Stimulated activated CD8-positive, alpha-beta memory T cell treated with anti-CD3 and anti-CD28 coated beads, Interleukin-15, amount 100 ng/mL, for 4 hours (primary cell): ENCODE measurements around the gene SHKBP1.

ENCODE experiments used
- DNase-seq, 2 donors: peaks; one replicate each; pipeline ENCODE4 v3.0.0-alpha.2; 2020; ENCODE audit warnings: low read depth in 2 of 2

The SHKBP1 gene

DNA sequence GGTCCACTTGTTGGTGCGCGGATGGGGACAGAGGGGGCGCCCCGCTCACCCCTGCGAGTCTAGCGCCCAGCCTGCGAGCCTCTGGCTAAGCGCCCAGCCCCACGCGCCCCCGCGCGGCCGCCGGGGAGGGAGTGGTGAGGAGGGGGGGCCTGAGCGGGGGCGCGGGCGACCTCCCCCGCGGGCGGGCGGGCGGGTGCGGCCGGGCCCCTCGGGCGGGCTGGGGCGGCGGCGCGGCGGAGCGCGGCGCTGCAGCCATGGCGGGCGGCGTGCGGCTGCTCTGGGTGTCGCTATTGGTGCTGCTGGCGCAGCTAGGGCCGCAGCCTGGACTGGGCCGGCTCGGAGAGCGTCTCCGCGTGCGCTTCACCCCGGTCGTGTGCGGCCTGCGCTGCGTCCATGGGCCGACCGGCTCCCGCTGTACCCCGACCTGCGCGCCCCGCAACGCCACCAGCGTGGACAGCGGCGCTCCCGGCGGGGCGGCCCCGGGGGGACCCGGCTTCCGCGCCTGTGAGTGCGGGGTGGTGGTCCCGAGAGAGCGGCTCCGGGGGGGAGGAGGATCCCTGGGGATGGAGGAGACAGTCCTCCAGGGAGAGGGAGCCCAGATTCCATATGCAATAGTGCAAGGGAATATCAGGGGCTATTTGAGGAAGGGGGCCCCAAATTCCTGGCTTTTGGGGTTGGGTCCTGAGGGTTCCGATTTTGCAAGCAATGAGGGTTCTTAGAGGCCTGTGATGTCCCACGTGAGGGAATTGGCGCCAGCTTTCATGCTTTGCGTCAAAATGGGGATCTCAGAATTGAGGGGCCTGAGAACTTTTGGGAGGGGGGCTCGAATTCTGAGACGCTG, 24.7 kb downstream of the SHKBP1 start, which contains the start of gene LTBP4:
Gene LTBP4, plus strand, starts transcription at position 236 of the 841 bp plus-strand sequence. Its CDS starts 19 bp downstream, at position 255.
- no peak for DNase-seq

DNA sequence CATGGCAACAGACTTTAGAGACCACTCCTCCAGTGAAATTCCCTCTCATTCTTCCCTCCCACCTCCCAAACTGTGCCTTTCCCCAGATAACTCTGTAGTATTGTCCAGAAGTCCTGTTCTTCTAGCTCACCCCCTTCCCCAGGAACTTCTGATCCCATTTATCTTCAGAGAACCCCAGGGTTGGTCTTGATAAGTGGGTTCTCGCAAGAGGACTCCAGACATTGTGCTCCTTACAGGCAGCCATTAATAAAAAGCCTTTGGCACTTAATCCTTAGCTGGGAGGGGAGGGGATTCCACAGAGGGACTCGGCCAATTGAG, 26.4 kb downstream of the SHKBP1 start:
- no peak for DNase-seq

DNA sequence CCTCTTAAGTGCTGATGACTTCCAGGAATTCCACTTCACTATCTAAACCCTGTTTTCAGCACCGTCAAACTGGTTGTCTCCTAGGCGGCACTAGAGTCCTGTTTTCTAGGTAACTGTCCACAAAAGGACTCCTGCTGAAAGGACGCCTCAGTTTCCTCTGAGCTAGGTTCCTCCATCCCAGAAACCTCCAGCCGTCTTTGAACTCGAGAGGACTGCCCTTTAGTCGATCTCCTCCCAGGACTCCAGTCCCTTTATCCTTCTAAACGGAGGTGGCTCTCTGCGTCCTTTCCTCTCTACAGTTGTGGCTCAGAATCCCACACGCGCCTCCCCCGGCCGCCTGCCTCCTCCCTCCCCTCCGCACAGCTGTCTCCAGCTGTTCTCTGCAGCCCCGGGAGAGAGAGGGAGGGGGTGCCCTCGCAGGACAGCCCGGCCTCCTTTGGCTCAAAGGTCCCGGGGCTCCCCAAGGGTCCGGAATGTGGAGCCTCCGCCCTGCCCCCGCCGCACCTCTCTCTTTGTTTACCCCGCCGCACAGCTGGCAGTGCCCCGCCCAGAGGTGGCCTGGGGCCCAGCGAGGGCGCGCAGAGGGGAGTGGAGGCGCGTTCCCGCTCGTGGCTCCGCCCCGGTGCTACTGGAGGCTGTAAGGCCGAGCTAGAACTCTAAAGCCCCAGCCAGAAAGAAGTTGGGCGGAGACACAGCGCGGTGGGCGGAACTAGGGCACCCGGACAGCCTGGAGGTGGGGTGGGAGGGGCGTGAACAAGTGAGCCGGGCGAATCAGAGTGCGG, 26.9 kb downstream of the SHKBP1 start:
- peak; percentile 90 to 96 for DNase-seq

DNA sequence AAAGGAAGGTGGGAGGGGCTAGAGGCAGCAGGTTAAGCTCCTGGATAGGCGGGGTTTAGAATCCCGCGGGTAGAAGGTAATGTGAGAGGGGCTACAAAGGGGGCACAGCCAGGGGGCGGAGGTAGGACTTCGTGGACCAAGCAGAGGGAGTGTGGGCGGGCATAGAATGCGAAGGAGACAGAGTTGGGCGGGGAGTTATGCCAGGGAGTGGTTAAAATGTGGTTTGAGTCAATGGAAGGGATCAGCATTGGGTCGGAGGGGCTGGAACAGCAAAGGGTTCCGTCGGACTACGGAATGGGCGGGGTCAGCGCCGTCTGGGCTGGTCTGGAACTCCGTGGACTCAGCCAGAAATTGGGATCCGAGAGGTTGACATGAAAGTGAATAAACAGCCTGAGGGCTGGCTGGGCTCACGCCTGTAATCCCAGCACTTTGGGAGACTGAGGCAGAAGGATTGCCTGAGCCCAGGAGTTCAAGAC, 27.5 kb downstream of the SHKBP1 start:
- DNase-seq, result no peak

DNA sequence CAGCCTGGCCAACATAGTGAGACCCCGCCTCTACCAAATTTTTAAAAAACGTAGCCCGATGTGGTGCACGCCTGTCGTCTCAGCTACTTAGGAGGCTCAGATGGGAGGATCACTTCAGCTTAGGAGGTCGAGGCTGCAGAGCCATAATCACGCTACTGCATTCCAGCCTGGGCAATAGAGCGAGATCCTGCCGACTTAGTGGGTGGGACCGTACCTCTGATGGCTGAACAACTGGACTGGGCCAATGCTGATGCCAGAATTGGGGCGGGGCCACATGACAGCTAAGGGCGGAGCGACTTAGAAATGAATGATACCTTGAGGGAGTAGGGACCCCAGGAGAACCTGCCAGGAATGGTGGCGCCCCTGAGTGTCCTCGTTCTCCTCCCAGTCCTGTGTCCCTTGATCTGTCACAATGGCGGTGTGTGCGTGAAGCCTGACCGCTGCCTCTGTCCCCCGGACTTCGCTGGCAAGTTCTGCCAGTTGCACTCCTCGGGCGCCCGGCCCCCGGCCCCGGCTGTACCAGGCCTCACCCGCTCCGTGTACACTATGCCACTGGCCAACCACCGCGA, 28.1 kb downstream of the SHKBP1 start:
- no peak for DNase-seq

DNA sequence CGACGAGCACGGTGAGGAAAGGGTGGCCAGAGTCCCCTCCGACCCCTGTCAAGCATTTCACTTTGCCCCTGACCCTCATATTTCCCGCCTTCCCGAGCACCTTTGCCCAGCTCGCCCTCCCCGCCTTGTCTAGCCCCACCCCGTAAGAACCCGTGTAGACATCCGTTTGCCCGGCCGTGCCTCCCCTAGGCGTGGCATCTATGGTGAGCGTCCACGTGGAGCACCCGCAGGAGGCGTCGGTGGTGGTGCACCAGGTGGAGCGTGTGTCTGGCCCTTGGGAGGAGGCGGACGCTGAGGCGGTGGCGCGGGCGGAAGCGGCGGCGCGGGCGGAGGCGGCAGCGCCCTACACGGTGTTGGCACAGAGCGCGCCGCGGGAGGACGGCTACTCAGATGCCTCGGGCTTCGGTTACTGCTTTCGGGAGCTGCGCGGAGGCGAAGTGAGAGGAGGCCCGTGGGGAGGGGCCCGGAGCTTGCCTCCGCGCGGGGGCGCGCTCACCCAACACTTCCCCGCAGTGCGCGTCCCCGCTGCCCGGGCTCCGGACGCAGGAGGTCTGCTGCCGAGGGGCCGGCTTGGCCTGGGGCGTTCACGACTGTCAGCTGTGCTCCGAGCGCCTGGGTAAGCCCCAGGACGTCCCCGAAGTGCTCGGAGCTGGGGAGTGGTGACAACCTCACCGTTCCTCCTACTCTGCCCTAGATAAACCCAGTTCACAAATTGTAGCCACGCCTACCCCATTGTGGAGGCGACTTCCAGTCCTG, 28.7 kb downstream of the SHKBP1 start:
- peak; percentile 78 to 81 for DNase-seq

DNA sequence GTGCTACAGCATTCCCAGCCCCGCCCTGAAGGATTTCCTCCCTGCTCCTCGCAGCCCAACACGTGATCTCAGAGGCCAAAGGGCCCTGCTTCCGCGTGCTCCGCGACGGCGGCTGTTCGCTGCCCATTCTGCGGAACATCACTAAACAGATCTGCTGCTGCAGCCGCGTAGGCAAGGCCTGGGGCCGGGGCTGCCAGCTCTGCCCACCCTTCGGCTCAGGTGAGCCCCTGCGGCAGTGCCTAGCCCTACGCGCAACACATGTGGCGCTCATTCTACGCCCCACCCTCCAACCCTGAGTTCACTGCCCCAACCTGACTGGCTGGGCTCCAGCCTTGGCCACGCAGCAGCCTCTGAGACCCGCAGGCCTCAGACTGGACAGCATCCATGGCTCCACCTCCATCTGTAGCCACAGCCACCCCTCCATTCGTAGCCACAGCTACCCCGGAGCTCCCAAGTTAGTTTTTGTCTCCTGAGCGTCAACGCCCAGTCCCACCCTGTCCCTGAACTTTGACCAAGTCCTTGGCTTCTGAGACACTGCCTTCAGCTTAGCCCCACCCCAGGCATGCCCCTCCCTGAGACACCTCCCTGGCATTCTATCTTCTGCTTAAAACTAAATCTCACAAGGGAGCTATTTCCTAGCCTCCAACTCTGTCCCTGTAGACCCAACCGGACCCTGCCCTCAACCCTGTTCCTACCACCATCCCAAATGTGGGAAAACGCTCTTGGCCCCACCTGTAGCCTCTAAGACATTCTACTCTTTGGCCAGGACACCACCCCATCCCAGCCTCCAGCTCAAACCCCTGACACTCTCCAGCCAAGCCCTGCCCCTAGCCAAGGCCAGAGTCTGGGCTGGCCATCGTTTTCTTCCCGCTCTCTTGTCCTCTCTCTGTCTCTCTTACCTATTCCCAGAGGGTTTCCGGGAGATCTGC, 30.9 kb downstream of the SHKBP1 start:
- DNase-seq, result no peak

DNA sequence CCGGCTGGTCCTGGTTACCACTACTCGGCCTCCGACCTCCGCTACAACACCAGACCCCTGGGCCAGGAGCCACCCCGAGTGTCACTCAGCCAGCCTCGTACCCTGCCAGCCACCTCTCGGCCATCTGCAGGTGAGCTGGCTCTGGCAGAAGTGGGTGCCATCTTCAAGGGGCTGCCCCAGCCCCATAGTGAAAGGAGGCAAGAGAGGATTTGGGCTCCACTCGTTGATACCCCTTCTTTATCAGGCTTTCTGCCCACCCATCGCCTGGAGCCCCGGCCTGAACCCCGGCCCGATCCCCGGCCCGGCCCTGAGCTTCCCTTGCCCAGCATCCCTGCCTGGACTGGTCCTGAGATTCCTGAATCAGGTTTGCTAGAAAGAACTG, 31.6 kb downstream of the SHKBP1 start:
- no peak for DNase-seq

DNA sequence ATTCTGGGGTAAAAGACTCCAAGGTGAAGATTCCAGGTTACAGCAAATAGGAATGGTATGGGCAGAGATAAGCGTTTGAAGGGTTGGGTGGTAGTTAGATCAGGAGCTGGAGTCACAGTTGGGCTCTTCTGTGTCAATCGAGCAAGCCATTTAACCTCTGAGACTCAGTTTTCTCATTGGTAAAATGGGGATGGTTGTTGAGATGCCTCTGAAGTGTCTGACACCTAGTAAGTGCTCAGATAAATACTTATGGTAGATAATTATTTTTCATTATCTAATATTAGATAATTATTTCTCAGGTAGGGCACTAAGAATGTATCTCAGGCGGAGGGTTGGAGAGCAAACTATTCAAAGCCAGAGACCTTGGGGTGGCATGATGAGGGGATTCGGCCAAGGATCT, 32.3 kb downstream of the SHKBP1 start:
- no peak for DNase-seq

DNA sequence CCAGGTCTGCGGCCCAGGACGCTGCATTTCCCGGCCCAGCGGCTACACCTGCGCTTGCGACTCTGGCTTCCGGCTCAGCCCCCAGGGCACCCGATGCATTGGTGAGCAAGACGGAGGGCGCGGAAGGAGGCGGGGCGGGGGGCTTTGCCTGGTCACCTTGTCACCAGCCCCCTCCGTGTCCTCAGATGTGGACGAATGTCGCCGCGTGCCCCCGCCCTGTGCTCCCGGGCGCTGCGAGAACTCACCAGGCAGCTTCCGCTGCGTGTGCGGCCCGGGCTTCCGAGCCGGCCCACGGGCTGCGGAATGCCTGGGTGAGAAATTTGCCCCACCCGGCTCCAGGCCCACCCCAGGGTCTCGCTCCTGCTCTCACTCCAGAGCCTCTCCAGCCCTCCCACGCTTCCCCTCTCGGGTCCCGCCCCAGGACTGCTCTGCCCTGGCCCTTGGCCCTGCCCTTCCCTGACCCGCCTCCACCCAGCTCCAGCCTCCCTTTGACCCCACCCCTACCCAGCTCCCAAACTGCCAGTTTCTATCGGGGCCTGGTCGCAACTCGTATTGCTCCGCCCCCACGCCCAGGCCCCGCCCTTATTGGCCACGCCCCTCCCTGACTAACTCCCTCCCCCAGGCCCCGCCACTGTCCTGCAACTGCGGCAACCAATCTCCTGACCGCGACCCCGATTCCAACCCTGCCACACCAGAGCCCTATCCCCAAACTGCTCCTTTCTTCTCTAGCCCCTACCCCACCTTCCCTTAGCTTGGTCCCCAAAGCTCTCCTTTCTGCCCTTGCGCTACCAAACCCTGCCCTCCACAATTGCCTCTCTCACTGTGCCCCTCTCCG, 33.1 kb downstream of the SHKBP1 start:
- peak; percentile 76 for DNase-seq

DNA sequence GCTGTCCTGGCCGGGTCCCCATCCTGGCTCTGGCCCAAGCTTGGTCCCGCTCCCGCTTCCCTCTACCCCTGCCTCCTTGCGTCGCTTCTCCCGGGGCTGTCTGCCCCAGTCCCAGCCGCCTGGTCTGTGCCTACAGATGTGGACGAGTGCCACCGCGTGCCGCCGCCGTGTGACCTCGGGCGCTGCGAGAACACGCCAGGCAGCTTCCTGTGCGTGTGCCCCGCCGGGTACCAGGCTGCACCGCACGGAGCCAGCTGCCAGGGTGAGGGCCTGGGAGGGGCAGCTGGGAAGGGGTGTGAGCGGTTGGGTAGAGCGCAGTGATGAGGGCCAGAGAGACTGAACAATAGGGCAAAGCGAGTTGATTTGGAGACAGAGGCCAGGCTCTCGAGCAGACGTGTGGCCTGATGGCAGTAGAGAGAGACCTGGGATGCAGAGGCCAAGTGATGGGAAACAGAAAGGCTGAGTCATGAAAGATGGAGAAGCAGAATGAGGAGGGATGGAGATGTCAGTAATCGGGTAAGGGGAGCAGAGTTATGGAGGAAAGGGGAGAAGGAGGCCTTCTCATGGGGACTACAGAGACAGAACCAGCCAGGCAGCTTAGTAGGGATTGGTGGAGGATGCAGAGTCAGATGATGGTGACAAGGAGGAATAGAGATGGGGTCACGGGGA, 33.9 kb downstream of the SHKBP1 start:
- no peak for DNase-seq

DNA sequence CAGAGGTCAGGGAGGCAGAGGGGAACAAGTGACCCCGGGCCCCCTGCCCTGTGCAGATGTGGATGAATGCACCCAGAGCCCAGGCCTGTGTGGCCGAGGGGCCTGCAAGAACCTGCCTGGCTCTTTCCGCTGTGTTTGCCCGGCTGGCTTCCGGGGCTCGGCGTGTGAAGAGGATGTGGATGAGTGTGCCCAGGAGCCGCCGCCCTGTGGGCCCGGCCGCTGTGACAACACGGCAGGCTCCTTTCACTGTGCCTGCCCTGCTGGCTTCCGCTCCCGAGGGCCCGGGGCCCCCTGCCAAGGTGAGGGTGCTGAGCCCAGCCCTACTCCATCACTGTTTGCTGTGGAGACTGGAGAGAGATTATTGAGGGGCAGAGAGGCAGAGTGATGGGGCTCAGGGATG, 34.4 kb downstream of the SHKBP1 start:
- no peak for DNase-seq

DNA sequence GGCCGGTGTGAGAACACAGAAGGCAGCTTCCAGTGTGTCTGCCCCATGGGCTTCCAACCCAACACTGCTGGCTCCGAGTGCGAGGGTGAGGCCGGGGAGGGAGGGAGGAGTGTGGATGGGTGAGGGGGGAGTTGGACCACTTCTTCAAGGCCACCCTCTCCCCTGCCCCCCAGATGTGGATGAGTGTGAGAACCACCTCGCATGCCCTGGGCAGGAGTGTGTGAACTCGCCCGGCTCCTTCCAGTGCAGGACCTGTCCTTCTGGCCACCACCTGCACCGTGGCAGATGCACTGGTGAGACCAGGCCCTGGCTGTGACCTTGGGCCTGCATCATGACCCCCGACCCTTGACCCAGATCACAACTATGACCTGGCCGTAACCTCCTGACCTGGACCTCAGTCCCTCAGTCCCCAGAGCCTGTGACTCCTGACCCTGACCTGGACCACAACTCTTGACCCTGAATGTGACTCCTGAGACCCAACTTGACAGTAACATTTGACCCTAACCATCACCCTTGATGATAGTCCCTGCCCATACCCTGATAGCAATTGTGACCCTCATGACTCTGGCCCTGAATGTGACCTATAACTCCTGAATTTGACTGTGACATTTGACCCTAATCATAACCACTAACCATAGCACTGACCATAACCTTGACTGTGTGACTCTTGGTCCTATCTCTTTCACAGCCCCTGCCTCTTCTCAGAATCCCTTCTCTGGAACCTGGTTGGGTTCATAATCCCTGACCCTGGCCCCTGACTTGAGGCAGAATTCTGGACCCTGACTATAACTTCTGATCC, 35.4 kb downstream of the SHKBP1 start:
- no peak for DNase-seq

DNA sequence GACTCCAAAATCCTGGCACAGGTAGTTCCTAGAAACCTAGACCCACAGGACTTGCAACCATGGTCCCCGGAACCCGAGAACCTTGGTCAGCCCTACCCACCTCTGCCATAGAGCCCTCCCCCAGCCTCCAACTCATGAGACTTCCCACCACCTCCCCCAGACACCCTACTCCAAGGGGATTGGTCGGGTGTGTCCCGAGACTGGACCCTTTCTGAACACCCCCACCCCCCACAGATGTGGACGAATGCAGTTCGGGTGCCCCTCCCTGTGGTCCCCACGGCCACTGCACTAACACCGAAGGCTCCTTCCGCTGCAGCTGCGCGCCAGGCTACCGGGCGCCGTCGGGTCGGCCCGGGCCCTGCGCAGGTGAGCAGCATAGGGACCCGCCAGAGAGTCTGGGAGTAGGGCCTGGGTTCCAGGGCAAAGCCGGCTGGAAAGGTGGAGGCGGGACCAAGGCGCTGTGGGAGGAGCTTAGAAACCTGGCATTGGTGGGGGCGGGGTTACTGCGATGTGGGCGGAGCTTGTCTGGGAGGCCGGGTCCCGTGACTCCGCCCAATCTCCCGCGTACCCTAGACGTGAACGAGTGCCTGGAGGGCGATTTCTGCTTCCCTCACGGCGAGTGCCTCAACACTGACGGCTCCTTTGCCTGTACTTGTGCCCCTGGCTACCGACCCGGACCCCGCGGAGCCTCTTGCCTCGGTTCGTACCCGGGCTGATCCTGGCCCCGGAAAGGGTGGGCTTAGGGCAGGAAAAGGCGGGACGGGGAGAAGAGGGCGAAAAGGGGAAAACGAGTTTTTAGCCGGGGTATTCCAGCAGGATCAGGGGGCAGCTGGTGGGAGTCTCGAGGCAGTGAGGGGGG, 36.4 kb downstream of the SHKBP1 start:
- DNase-seq, result peak; percentile 55 to 64

DNA sequence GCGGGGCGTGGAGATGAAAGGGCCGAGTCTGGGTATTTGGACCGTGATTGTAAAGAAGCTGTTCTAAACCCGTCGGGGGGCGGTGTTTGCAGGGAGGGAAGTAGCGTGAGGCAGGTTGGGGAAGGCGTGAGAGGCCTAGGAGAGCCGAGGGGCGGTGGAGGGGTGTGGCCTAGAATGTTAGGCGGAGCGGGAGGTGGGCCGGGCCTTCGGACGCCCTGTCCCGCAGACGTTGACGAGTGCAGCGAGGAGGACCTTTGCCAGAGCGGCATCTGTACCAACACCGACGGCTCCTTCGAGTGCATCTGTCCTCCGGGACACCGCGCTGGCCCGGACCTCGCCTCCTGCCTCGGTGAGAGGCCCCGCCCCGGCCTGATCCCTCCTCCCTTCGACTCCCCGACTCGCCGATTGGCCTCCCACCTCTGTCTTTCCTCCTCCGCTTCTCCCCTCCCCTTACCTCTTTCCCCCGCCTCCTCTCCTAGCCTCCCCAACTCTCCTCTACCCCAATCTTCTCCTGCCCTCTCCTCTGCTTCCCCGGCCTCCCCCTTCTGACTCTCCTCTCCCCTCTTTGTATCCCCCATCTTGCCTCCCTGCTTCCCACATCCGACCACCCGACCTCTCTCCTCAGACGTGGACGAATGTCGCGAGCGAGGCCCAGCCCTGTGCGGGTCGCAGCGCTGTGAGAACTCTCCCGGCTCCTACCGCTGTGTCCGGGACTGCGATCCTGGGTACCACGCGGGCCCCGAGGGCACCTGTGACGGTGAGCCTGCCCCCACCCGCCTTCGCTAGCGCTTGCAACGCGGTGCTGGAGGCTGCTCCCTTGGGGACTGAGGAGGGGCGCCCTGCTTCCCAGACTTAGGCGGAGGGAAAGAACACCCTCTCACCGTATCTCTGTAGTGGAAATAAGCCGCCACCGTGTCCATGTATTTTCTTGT, 37.3 kb downstream of the SHKBP1 start:
- DNase-seq, result peak; percentile 79 to 83

DNA sequence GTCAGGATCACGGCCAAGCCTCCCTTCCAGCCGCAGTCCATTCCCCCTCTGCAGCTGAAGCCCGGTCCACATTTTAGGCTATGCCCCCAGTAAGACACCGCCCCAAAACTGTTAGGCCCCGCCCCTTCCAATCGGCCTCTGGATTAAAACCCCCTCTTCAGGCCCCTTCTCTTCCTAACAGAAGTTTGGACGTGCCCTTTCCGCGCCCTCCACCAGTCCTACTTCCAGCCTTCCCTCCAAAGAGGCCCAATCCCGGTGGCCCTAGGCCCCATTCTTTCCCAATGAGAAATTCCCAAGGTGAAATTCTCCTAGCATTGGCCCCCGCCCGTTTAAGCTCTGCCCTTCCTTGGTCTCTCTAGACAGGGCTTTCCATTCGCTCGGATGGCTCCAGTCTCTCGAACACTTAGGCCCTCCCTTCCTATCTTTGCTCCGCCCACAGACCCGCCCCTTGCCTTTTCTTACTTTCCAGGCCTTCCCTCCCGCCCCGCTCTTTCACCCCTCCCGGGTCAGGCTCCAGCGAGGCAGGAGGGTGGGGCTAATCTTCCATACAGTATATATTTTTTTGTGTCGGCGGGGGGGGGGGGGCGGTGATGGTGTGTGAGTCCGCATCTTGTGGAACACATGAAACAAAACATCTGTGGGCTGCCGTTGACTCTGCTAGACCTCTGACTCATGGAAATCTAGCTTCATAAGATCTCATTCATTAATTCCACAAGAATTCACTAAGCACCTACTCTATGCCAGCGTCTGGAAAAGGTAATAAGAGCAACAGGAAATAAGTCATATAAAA, 38.1 kb downstream of the SHKBP1 start:
- DNase-seq, result peak; percentile 88 to 96
